Heart left ventricle (tissue), 13 donors: ENCODE data around the gene ETV2.
"Not testable (repeated sequence)": the region's sequence is repeated elsewhere in the genome, so short reads cannot be mapped to it uniquely, and the experiment has no call there.

ENCODE experiments used
- CTCF ChIP-seq, 12 donors: fragments of 200-600 bp; sonication (generic) in 4 of 12; IDR thresholded peaks; one replicate each; pipeline versions ENCODE4 v1.5.0 to v1.8.0; 2018 to 2022; ENCODE audit warnings: antibody characterized with exemption in 12 of 12, mild to moderate bottlenecking in 5 of 12
- POLR2A ChIP-seq, 2 donors: fragments of 450-650 bp; IDR thresholded peaks; one replicate each; pipeline ENCODE4 v1.6.1; 2017; ENCODE audit warnings: antibody characterized with exemption in 2 of 2, mild to moderate bottlenecking in 2 of 2, moderate library complexity in 2 of 2
- donor health status: ischemic (EF 13 %, LVEDD 7.1; RV severe dilation, severe dysfunction).
- donor health status: DM: no; HTN: yes; CAD: no.
- donor health status: DM: no; HTN: no; CAD: no.
- donor health status: ischemic (EF 25% LVEDD 6.9; RV normal size, moderate dysfunction).
- donor health status: ischemic (EF 25% LVEDD 5.7; RV mildly dilated, moderate dysfunction).
- donor health status: ischemic (EF 35%, LVEDD 5.7; RV mildly dilated, moderate dysfunction).
- donor health status: nonischemic (EF 11% LVEDD 7.7; RV severe dilation, severe dysfunction).
- donor health status: DM: yes; HTN: yes; CAD: no.
- donor health status: PGD.
- donor health status: ischemic (EF 29% LVEDD 5.4; RV normal size, mild dysfunction).
- donor health status: nonischemic (EF 23%, LVEDD 6.1; RV moderate dilation, normal function).

- not testable (repeated sequence) for TF ChIP-seq POLR2A, CTCF (IDR thresholded peaks at IDR 0.05)
Observed at GRCh38 chr19:35607170-35607569, 34.4 kb upstream of the ETV2 start.
